ENCODE data around the gene SDHC. TPM values are rescaled to one million over a fixed set of nuclear protein-coding genes. Genes with fewer than 3 reads are reported as not detected.

Gene SDHC, protein sequence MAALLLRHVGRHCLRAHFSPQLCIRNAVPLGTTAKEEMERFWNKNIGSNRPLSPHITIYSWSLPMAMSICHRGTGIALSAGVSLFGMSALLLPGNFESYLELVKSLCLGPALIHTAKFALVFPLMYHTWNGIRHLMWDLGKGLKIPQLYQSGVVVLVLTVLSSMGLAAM
- 194 TPM for polyA plus RNA-seq
- long read RNA-seq, donor 1, full-length matches to known transcripts = 48 of 61 reads
- long read RNA-seq, donor 1, partial matches to known transcripts = 13 of 61 reads
- long read RNA-seq, donor 1, other reads (novel, unspliced or antisense) = 0 of 61 reads
- long read RNA-seq, donor 2, full-length matches to known transcripts = 83 of 117 reads
- long read RNA-seq, donor 2, partial matches to known transcripts = 34 of 117 reads
- long read RNA-seq, donor 2, other reads (novel, unspliced or antisense) = 0 of 117 reads
- long read RNA-seq, donor 3 = 0 reads
- long read RNA-seq, donor 4, full-length matches to known transcripts = 14 of 14 reads
- long read RNA-seq, donor 4, partial matches to known transcripts = 0 of 14 reads
- long read RNA-seq, donor 4, other reads (novel, unspliced or antisense) = 0 of 14 reads
- long read RNA-seq, donor 5, full-length matches to known transcripts = 32 of 32 reads
- long read RNA-seq, donor 5, partial matches to known transcripts = 0 of 32 reads
- long read RNA-seq, donor 5, other reads (novel, unspliced or antisense) = 0 of 32 reads
- long read RNA-seq, donor 6, full-length matches to known transcripts = 76 of 127 reads
- long read RNA-seq, donor 6, partial matches to known transcripts = 51 of 127 reads
- long read RNA-seq, donor 6, other reads (novel, unspliced or antisense) = 0 of 127 reads
- long read RNA-seq, donor 7, full-length matches to known transcripts = 40 of 57 reads
- long read RNA-seq, donor 7, partial matches to known transcripts = 17 of 57 reads
- long read RNA-seq, donor 7, other reads (novel, unspliced or antisense) = 0 of 57 reads
- long read RNA-seq, donor 8, full-length matches to known transcripts = 108 of 125 reads
- long read RNA-seq, donor 8, partial matches to known transcripts = 17 of 125 reads
- long read RNA-seq, donor 8, other reads (novel, unspliced or antisense) = 0 of 125 reads
- long read RNA-seq, donor 9, full-length matches to known transcripts = 71 of 98 reads
- long read RNA-seq, donor 9, partial matches to known transcripts = 27 of 98 reads
- long read RNA-seq, donor 9, other reads (novel, unspliced or antisense) = 0 of 98 reads
- long read RNA-seq, donor 10, full-length matches to known transcripts = 75 of 106 reads
- long read RNA-seq, donor 10, partial matches to known transcripts = 31 of 106 reads
- long read RNA-seq, donor 10, other reads (novel, unspliced or antisense) = 0 of 106 reads
- long read RNA-seq, donor 11, full-length matches to known transcripts = 48 of 55 reads
- long read RNA-seq, donor 11, partial matches to known transcripts = 7 of 55 reads
- long read RNA-seq, donor 11, other reads (novel, unspliced or antisense) = 0 of 55 reads

DNA sequence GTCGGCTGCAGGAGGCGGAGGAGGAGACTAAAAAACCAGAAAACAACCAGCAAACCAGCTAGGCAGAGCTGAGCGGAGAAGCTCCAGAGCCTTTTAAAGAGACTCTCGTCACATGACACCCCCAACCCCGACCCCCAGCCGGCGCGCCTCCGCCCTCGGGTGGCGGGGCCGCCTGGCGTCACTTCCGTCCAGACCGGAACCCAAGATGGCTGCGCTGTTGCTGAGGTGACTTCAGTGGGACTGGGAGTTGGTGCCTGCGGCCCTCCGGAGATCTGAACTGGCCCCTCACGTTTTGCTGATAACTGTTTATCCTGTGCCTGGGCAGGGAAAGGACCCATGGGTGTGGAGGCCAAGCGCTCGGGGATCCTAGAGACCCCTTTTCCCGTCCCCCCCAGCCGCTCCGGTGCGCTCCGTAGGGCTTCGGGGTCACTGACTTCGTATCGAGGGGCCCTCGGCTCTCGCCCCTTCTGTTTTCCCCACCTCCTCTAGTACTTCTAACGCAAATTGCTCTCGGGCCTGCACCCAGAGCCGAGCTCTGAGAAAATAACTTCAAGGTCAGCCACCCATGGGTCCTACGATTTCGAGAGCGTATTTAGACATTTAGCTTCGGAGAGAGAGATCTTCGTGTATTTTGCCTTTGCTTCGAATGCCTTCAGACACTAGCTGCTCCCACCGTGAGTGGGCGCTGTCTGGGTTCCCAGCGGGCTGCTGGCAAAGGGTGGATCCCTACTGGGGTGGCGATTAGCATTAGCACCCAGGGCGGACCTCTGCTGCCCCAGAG is at the start of gene SDHC:
Gene SDHC, plus strand, starts transcription at position 181 of the 781 bp plus-strand sequence. Its CDS starts 25 bp downstream, at position 206.
- Histone ChIP-seq H3K9me3 (ENCODE audit: control insufficient read depth, low read depth, low read length) (no peaks in the 10 kb centered on the region), H3K4me1 (ENCODE audit: control insufficient read depth, insufficient read depth, low read length) (peaks cover 7% of the 10 kb centered on the region), H3K4me3 (ENCODE audit: low read length) (peak within 1 kb of the TSS; percentile 84), H3K36me3 (ENCODE audit: control insufficient read depth, insufficient read depth, low read length) (peaks cover 2% of the 10 kb centered on the region), H3K27ac (ENCODE audit: low read length) (peak within 1 kb of the TSS; percentile 86), H3K27me3 (ENCODE audit: control insufficient read depth, insufficient read depth, low read length) (peaks cover 3% of the 10 kb centered on the region)
- peak; percentile 90 to 92 for DNase-seq
- WGBS (ENCODE audit: insufficient coverage, low lambda C conversion rate) = 0% methylated on average over 2 of the region's 45 CpGs

DNA sequence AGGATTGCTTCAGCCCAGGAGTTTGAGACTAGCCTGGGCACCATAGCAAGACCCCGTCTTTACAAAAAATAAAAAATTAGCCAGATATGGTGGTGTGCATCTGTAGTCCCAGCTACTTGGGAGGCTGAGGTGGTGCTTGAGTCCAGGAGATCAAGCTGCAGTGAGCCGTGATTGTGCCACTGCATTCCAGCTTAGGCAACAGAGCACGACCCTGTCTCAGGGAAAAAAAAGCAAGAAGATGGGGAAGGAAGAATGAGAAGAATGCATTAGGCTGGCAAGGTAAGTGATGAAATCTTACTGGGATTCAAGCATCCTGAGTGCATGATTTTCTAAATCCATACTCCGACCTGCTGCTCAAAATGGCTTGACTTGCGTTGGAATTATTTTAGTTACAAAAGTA is 48.9 kb upstream of the SDHC start:
- WGBS (ENCODE audit: insufficient coverage, low lambda C conversion rate) = no CpG with 5 or more reads among the region's 5 CpGs
- no peak overlapping the region for H3K4me3 ChIP-seq (ENCODE audit: low read length)

DNA sequence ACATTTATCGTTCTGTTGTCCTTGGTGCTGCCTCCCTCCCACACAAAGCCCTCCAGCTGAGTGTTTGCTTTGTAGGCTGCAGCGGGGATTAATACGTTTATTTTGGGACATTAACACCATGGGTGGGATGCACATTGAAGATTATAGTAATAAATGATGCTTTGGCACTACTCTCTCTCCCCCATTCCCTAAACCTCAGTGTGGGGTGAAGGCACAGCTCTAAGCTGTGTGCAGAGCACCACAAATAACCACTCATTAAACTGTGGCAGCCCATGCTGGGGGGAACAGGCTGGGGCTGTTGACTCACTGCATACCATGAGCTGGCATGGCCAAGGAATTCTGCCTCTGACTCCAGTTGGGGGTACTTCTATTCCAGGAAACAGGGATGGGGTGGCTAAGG is 48.0 kb upstream of the SDHC start:
- H3K4me1 ChIP-seq (ENCODE audit: control insufficient read depth, insufficient read depth, low read length) = peaks cover 4% of the 10 kb centered on the region
- peak overlapping the region; percentile 22 for H3K27ac ChIP-seq (ENCODE audit: low read length)
- H3K27me3 ChIP-seq (ENCODE audit: control insufficient read depth, insufficient read depth, low read length) = no peaks in the 10 kb centered on the region
- DNase-seq = no peak
- H3K4me3 ChIP-seq (ENCODE audit: low read length) = no peak overlapping the region
- WGBS (ENCODE audit: insufficient coverage, low lambda C conversion rate) = no CpG with 5 or more reads among the region's 3 CpGs
- H3K36me3 ChIP-seq (ENCODE audit: control insufficient read depth, insufficient read depth, low read length) = no peaks in the 10 kb centered on the region
- H3K9me3 ChIP-seq (ENCODE audit: control insufficient read depth, low read depth, low read length) = no peaks in the 10 kb centered on the region

More for the DNA sequence above, 48.9 kb upstream of the SDHC start:
- Histone ChIP-seq H3K36me3 (ENCODE audit: control insufficient read depth, insufficient read depth, low read length) (no peaks in the 10 kb centered on the region), H3K4me1 (ENCODE audit: control insufficient read depth, insufficient read depth, low read length) (peaks cover 13% of the 10 kb centered on the region), H3K27ac (ENCODE audit: low read length) (no peak overlapping the region), H3K27me3 (ENCODE audit: control insufficient read depth, insufficient read depth, low read length) (no peaks in the 10 kb centered on the region), H3K9me3 (ENCODE audit: control insufficient read depth, low read depth, low read length) (no peaks in the 10 kb centered on the region)
- no peak for DNase-seq

DNA sequence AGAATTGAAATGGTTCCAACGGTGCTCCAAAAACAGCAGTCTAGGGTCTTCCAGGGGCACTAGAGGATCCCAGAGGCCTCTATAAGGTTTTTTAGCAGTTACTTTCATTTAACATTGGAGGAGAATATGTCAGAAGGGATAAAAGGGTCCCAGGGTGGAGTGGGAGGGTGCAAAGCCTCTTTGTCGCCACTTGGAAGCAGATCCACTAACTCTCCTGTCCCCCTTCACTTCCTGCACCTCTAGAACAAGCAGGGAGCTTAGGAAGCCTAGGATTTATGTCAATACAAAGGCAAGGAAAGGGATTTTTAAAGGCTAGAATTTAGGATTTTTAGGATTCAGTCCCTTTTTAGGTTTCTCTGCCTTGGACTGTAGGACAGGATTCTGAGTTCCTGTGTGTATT is 47.3 kb upstream of the SDHC start:
- no CpG with 5 or more reads among the region's 2 CpGs for WGBS (ENCODE audit: insufficient coverage, low lambda C conversion rate)
- H3K4me3 ChIP-seq (ENCODE audit: low read length) = no peak overlapping the region
- H3K4me1 ChIP-seq (ENCODE audit: control insufficient read depth, insufficient read depth, low read length) = no peaks in the 10 kb centered on the region
- DNase-seq = no peak
- H3K27ac ChIP-seq (ENCODE audit: low read length) = no peak overlapping the region
- H3K36me3 ChIP-seq (ENCODE audit: control insufficient read depth, insufficient read depth, low read length) = no peaks in the 10 kb centered on the region
- H3K27me3 ChIP-seq (ENCODE audit: control insufficient read depth, insufficient read depth, low read length) = no peaks in the 10 kb centered on the region
- H3K9me3 ChIP-seq (ENCODE audit: control insufficient read depth, low read depth, low read length) = no peaks in the 10 kb centered on the region

DNA sequence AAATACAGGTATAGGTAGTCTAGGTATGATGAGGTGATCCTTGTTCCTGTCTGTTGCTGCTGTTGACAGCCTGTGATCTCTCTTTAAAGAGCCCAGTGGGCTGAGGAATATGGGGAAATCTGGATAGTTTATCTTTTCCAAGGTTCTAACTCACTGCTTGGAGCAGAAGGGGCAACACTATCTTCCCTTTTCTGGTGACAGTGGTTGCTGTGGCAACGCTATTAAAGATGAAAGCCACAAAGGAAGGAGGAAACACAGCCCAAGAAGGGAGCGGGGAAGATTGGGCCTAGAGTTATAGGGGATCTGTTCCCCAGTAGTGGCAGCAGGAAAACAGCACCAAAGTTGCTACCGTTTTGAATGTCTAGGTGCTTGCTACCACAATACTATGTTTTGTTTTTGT is 46.9 kb upstream of the SDHC start:
- WGBS (ENCODE audit: insufficient coverage, low lambda C conversion rate) = no CpG with 5 or more reads among the region's 3 CpGs
- H3K4me3 ChIP-seq (ENCODE audit: low read length) = no peak overlapping the region
- H3K9me3 ChIP-seq (ENCODE audit: control insufficient read depth, low read depth, low read length) = no peaks in the 10 kb centered on the region
- no peaks in the 10 kb centered on the region for H3K36me3 ChIP-seq (ENCODE audit: control insufficient read depth, insufficient read depth, low read length)
- no peaks in the 10 kb centered on the region for H3K27me3 ChIP-seq (ENCODE audit: control insufficient read depth, insufficient read depth, low read length)
- no peaks in the 10 kb centered on the region for H3K4me1 ChIP-seq (ENCODE audit: control insufficient read depth, insufficient read depth, low read length)
- DNase-seq = no peak
- no peak overlapping the region for H3K27ac ChIP-seq (ENCODE audit: low read length)

DNA sequence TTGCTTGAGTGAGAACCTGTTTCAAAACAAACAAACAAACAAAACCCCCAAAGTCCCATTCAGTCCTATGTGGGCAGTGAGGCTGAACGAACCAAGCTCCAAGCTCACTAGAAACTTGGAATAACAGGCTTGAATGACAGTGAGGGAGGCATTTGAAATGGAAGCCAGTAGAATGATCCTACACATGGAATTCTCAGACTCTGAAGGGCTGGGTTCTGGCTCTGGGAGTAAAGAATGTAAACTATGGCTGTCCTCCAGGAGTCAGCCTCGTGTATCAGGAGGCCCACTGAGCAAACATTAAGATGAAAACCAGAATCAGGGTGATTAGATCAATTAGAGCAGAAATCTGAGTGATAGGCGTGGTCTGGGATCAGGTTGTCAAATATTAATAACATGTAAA is 40.8 kb upstream of the SDHC start:
- WGBS (ENCODE audit: insufficient coverage, low lambda C conversion rate) = no CpG with 5 or more reads among the region's 3 CpGs
- Histone ChIP-seq H3K36me3 (ENCODE audit: control insufficient read depth, insufficient read depth, low read length) (no peaks in the 10 kb centered on the region), H3K4me1 (ENCODE audit: control insufficient read depth, insufficient read depth, low read length) (no peaks in the 10 kb centered on the region), H3K9me3 (ENCODE audit: control insufficient read depth, low read depth, low read length) (no peaks in the 10 kb centered on the region), H3K4me3 (ENCODE audit: low read length) (no peak overlapping the region), H3K27ac (ENCODE audit: low read length) (no peak overlapping the region), H3K27me3 (ENCODE audit: control insufficient read depth, insufficient read depth, low read length) (no peaks in the 10 kb centered on the region)
- no peak for DNase-seq

DNA sequence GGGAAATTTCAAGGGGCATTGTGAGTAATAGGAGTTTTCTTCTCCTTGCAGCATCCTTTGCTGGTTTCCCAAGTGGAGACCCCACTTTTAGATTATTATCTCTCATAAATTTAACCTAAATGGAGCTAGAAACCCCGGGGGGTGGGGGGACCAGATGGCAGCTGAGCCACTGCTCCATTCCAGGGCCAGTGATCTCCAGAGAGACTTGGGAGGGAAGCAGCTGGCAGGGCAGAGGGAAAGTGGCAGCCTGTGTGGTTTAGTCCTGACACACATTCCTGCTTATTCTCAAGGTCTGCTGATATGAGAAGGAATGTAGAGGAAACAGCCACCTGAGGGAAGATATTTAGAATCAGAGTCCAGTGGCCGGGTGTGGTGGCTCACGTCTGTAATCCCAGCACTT is 39.3 kb upstream of the SDHC start:
- 33% methylated on average over 1 of the region's 3 CpGs for WGBS (ENCODE audit: insufficient coverage, low lambda C conversion rate)
- Histone ChIP-seq H3K27me3 (ENCODE audit: control insufficient read depth, insufficient read depth, low read length) (no peaks in the 10 kb centered on the region), H3K27ac (ENCODE audit: low read length) (no peak overlapping the region), H3K36me3 (ENCODE audit: control insufficient read depth, insufficient read depth, low read length) (no peaks in the 10 kb centered on the region), H3K9me3 (ENCODE audit: control insufficient read depth, low read depth, low read length) (no peaks in the 10 kb centered on the region), H3K4me1 (ENCODE audit: control insufficient read depth, insufficient read depth, low read length) (no peaks in the 10 kb centered on the region), H3K4me3 (ENCODE audit: low read length) (no peak overlapping the region)
- DNase-seq = no peak

DNA sequence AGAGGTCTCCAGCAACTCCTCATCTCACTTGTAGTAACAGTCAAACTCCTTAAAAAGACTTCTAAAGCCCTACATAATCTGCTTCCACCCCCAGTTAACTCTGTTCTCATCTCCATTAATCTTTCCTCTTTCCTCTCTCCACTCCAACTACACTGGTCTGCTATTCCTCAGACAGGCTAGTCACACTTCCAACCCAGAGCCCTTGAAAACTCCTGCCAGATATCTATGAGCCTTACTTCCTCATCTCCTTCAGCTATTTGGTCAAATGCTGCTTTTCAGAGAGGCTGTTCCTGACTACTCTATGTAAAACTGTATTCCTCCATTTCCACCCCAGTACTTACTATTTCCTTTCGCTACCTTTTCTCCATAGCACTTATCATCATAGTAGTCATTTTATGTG is 31.2 kb upstream of the SDHC start:
- peaks cover 4% of the 10 kb centered on the region for H3K9me3 ChIP-seq (ENCODE audit: control insufficient read depth, low read depth, low read length)
- no CpG with 5 or more reads among the region's 1 CpG for WGBS (ENCODE audit: insufficient coverage, low lambda C conversion rate)
- no peaks in the 10 kb centered on the region for H3K36me3 ChIP-seq (ENCODE audit: control insufficient read depth, insufficient read depth, low read length)
- peaks cover 3% of the 10 kb centered on the region for H3K4me1 ChIP-seq (ENCODE audit: control insufficient read depth, insufficient read depth, low read length)
- H3K4me3 ChIP-seq (ENCODE audit: low read length) = no peak overlapping the region
- H3K27me3 ChIP-seq (ENCODE audit: control insufficient read depth, insufficient read depth, low read length) = no peaks in the 10 kb centered on the region
- DNase-seq = no peak
- no peak overlapping the region for H3K27ac ChIP-seq (ENCODE audit: low read length)

DNA sequence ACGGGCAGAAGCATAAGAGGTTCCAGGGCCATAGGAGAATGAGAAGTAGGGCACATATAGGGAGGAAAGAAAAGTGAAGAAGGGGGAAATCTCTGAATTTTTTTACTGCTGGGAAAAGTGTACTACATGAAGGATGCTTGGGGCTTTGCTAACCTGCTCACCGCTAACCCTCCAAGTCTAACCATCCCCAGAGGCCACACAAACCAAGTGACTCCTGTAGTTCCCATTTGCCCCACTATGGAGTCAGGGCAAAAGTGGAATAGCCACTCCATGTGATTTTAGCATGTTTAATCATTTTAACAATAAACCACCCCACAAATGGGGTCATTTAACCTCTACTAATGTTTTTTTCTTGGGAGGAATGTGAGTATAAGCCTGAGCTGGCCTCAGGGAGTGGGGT is 29.1 kb upstream of the SDHC start:
- no peaks in the 10 kb centered on the region for H3K36me3 ChIP-seq (ENCODE audit: control insufficient read depth, insufficient read depth, low read length)
- H3K27ac ChIP-seq (ENCODE audit: low read length) = no peak overlapping the region
- 100% methylated on average over 1 of the region's 2 CpGs for WGBS (ENCODE audit: insufficient coverage, low lambda C conversion rate)
- H3K4me1 ChIP-seq (ENCODE audit: control insufficient read depth, insufficient read depth, low read length) = peaks cover 3% of the 10 kb centered on the region
- DNase-seq = no peak
- H3K27me3 ChIP-seq (ENCODE audit: control insufficient read depth, insufficient read depth, low read length) = no peaks in the 10 kb centered on the region
- H3K9me3 ChIP-seq (ENCODE audit: control insufficient read depth, low read depth, low read length) = peaks cover 4% of the 10 kb centered on the region
- H3K4me3 ChIP-seq (ENCODE audit: low read length) = no peak overlapping the region

Data from large intestine (tissue), 12 donors.